Gastroesophageal sphincter (tissue), 4 donors: Measurements from ENCODE around the gene NAPB. TPM values are rescaled to one million over a fixed set of nuclear protein-coding genes. Genes with fewer than 3 reads are reported as not detected.

Experiments
- ATAC-seq: fragments of 150-250 bp; one replicate; pipeline ENCODE4 v1.9.1; 2016; ENCODE audit warnings: mild to moderate bottlenecking, moderate library complexity
- H3K27ac ChIP-seq, 4 donors: fragments of 200-600 bp; sonication (generic) in 3 of 4; 1 replicate in 3 of 4; 2 replicates in 1 of 4; pipeline ENCODE4 v1.5.1; 2016 to 2019
- H3K27me3 ChIP-seq: fragments of 200-600 bp; sonication (generic); one replicate; pipeline ENCODE4 v1.5.1; 2019
- H3K36me3 ChIP-seq, 2 donors: fragments of 200-600 bp; sonication (generic); one replicate each; pipeline ENCODE4 v1.5.1; 2019; ENCODE audit warnings: control low read depth in 1 of 2
- H3K4me1 ChIP-seq, 3 donors: fragments of 200-600 bp; sonication (generic); 1 replicate in 2 of 3; 2 replicates in 1 of 3; pipeline ENCODE4 v1.5.1; 2016 to 2019; ENCODE audit warnings: control low read depth in 2 of 3
- H3K4me3 ChIP-seq, 2 donors: fragments of 200-600 bp; sonication (generic); one replicate each; pipeline ENCODE4 v1.5.1; 2019; ENCODE audit warnings: mild to moderate bottlenecking in 1 of 2, moderate library complexity in 1 of 2
- H3K9me3 ChIP-seq, 3 donors: fragments of 200-600 bp; sonication (generic); one replicate each; pipeline ENCODE4 v1.5.1; 2017 to 2019; ENCODE audit warnings: control low read depth in 2 of 3
- EP300 ChIP-seq: sonication (generic); formaldehyde crosslinking; IDR thresholded peaks from one replicate; pipeline ENCODE4 v1.6.1; 2017; ENCODE audit warnings: antibody characterized with exemption, mild to moderate bottlenecking
- POLR2A ChIP-seq, 2 donors: fragments of 450-650 bp; IDR thresholded peaks; one replicate each; pipeline ENCODE4 v1.6.1; 2017; ENCODE audit warnings: antibody characterized with exemption in 2 of 2, mild to moderate bottlenecking in 2 of 2, moderate library complexity in 1 of 2
- POLR2AphosphoS5 ChIP-seq: sonication (generic); formaldehyde crosslinking; IDR thresholded peaks from one replicate; pipeline ENCODE4 v1.6.1; 2017; ENCODE audit warnings: antibody characterized with exemption
- WGBS, 2 donors: methylation state at CpG; one replicate each; pipeline ENCODE4 v1.1.5; 2018; ENCODE audit warnings: low coverage in 1 of 2; 5-methylcytosine and 5-hydroxymethylcytosine counted together
- total RNA-seq, 4 donors: library from RNA; depleted of rRNA; stranded (reverse); fragments of >200 nt; gene quantifications; one replicate each; pipeline ENCODE4 v1.1.0, GENCODE V29; 2016
- TF ChIP-seq, protein P1 (sequence below), 4 experiments: fragments of 200-600 bp in 2 of 4; fragments of 450-650 bp in 2 of 4; sonication (generic) in 1 of 4; IDR thresholded peaks; one replicate each; pipeline ENCODE4 v1.5.1; 2017 to 2019; ENCODE audit warnings: antibody characterized with exemption in 4 of 4, mild to moderate bottlenecking in 2 of 4, moderate library complexity in 2 of 4

NAPB gene
- total RNA-seq, 4 donors from 2014 or later: 14.0 to 20.1 (median 18.1) TPM

DNA sequence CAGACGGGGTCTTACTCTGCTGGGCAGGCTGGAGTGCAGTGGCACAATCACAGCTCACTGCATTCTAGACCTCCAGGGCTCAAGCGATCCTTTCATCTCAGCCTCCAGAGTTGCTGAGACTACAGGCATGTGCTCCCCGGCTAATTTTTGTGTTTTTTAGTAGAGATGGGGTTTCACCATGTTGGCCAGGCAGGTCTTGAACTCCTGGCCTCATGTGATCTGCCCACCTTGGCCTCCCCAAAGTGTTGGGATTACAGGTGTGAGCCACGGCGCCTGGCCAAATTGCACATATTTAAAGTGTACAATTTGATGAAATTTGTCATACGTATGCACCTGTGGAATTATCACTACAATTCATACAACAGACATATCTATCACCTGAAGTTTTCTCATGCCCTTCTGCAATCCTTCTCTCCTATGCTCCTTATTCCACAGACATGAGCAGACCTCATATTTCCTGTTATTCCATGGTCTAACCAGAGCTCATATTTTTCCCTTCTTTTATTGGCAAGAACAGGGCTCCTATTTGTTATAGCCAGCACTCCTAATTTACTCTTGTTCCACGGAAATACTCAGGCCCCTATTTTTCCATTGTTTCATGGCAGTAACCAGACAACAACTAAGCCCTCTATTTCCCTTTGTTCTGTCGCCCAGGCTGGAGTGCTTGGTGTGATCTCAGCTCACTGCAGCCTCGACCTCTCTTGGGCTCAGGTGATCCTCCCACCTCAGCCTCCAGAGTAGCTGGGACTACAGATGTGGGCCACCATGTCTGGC, 16.0 kb upstream of the NAPB start:
- no peaks in the 10 kb centered on the region for H3K9me3 ChIP-seq
- H3K4me3 ChIP-seq: no peak overlapping the region
- ATAC-seq: no peak
- H3K27ac ChIP-seq: peak overlapping the region in 1 of 4 donors; percentile 36
- TF ChIP-seq POLR2AphosphoS5 (no peak), POLR2A (IDR thresholded peaks at IDR 0.05) (no peak), EP300 (no peak)
- TF ChIP-seq, protein P1, sequence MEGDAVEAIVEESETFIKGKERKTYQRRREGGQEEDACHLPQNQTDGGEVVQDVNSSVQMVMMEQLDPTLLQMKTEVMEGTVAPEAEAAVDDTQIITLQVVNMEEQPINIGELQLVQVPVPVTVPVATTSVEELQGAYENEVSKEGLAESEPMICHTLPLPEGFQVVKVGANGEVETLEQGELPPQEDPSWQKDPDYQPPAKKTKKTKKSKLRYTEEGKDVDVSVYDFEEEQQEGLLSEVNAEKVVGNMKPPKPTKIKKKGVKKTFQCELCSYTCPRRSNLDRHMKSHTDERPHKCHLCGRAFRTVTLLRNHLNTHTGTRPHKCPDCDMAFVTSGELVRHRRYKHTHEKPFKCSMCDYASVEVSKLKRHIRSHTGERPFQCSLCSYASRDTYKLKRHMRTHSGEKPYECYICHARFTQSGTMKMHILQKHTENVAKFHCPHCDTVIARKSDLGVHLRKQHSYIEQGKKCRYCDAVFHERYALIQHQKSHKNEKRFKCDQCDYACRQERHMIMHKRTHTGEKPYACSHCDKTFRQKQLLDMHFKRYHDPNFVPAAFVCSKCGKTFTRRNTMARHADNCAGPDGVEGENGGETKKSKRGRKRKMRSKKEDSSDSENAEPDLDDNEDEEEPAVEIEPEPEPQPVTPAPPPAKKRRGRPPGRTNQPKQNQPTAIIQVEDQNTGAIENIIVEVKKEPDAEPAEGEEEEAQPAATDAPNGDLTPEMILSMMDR (IDR thresholded peaks at IDR 0.05): no peak
- no peaks in the 10 kb centered on the region for H3K27me3 ChIP-seq
- 76 to 83% methylated on average over 5 to 6 of the region's 9 CpGs for WGBS, 2 donors
- H3K4me1 ChIP-seq: peaks cover 0 to 16% (median 0%) of the 10 kb centered on the region in 3 donors
- H3K36me3 ChIP-seq: no peaks in the 10 kb centered on the region

DNA sequence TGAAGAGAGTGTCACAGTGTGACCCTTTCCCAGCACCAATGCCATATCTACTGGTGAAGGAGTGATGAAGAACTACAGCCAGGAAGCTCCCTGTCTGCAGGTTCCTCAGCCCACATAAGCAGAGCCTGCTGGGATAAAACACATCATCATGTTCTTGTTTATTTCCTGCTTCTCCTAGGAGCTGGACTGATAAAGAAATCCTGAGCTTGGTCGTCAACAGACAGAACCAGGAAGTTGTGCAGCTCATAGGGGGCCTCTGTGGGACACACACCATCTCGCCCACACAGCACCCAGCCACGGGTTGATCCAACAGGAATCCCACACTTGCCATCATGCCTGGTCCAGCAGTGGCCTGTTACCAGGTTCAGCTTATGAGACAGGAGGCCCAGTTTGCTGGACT, 15.4 kb upstream of the NAPB start:
- TF ChIP-seq, protein P1 (IDR thresholded peaks at IDR 0.05): no peak
- no peak for TF ChIP-seq POLR2A (IDR thresholded peaks at IDR 0.05)
- whole genome bisulfite sequencing, 2 donors: 55 to 67% methylated on average over 1 to 3 of the region's 3 CpGs
- ATAC-seq: no peak
- peak overlapping the region in 1 of 4 donors; percentile 36 for H3K27ac ChIP-seq
- H3K27me3 ChIP-seq: no peaks in the 10 kb centered on the region
- no peaks in the 10 kb centered on the region for H3K9me3 ChIP-seq
- H3K4me1 ChIP-seq: peaks cover 0 to 16% (median 0%) of the 10 kb centered on the region in 3 donors
- H3K4me3 ChIP-seq: no peak overlapping the region
- no peaks in the 10 kb centered on the region for H3K36me3 ChIP-seq

DNA sequence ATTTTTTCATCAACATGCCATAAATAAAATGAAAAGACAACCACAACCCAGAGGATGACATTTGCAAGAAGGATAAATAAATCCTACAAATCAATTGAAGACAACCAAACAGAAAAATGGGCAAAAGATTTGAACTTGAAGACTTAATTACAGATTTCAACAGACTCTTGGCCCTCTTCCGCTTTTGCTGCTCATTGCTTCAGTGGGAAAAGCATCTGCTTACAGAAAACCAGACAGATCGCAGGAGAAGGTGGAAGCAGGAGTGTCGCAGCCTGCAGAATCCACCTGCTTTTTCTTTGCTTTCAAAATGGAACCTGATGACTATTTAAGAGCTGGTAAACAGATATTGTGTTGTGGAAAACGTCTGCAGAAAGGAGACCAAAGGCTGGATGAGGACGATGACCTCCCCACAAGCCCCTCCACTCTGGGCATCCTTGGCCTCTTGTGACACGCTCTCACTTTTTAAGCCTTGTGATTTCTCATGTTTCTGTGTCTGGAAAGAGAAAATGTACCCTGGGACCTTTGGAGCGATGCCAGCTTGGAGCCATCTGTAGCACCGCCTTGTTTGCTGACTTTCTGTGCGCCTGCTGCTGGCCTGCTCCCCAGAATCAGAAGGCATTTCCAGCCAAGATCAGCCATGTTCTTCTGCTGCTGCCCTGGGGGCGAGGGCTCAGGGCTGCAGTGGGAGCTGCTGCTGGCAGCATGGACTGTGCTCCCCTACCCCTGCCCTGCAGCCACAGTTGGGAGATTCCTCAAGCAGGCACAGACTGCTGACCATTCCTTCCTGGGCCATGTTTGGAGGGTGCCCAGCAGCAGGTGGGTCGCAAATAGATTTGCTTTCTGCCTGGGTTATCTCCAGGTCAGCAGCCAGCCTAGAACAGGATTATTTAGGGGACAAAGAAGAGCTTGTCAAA, 14.6 kb upstream of the NAPB start:
- Histone ChIP-seq H3K4me1 (peaks cover 0 to 16% (median 0%) of the 10 kb centered on the region in 3 donors), H3K9me3 (no peaks in the 10 kb centered on the region)

DNA sequence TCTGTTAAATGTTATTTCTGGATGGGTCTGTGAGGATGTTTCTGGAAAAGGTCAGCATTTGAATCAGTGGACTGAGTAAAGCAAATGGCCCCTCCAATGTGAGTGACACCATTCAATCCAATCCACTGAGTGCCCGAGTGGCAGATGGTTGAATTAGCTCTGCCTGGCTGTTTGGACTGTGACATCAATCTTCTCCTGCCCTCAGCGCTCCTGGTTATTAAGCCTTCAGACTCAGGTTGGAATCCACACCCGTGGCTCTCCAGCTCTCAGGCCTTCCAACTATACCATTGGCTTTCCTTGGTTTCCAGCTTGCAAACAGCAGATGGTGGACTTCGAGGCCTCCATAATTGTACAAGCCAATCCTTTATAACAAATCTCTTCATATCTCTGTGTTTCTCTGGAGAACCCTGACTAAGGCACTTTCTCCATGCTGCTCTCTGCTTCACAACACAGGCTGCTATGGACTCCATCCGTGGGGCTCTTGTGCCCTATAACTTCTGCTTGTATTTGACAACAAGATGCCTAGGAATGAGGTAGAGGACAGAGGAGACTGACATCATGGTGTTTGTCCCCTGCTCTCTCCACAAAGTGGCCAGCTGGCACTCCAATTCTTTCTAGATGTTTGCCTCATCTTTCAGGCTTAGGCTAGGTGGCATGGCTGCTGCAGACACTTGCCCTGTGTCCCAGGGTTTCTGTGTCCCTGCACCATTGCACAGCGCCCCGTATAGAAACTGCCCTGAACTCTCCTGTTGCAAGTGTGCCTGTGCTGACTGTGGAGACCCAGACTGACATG, 13.4 kb upstream of the NAPB start:
- TF ChIP-seq, protein P1 (IDR thresholded peaks at IDR 0.05): no peak
- TF ChIP-seq EP300: no peak
- TF ChIP-seq POLR2A (IDR thresholded peaks at IDR 0.05): no peak
- H3K27ac ChIP-seq: no peak overlapping the region
- ATAC-seq: no peak
- H3K4me3 ChIP-seq: no peak overlapping the region
- WGBS, 2 donors: 80 to 81% methylated on average over 5 of the region's 7 CpGs
- no peaks in the 10 kb centered on the region for H3K27me3 ChIP-seq
- H3K4me1 ChIP-seq: peaks cover 0 to 16% (median 0%) of the 10 kb centered on the region in 3 donors
- H3K9me3 ChIP-seq: no peaks in the 10 kb centered on the region
- H3K36me3 ChIP-seq: no peaks in the 10 kb centered on the region

More for the DNA sequence above, 14.6 kb upstream of the NAPB start:
- Histone ChIP-seq H3K27ac (peak overlapping the region in 1 of 4 donors; percentile 36), H3K36me3 (no peaks in the 10 kb centered on the region), H3K4me3 (no peak overlapping the region), H3K27me3 (no peaks in the 10 kb centered on the region)
- ATAC-seq: no peak
- TF ChIP-seq POLR2A (IDR thresholded peaks at IDR 0.05): no peak
- no peak for TF ChIP-seq EP300
- TF ChIP-seq, protein P1 (IDR thresholded peaks at IDR 0.05): no peak
- no peak for TF ChIP-seq POLR2AphosphoS5
- 73 to 85% methylated on average over 4 to 7 of the region's 11 CpGs for WGBS, 2 donors
